ENCODE results near the gene PHACTR3.

GRCh38 chr20:59586613-59587012, 17.7 kb upstream of the PHACTR3 start:
- TF ChIP-seq, protein P1, sequence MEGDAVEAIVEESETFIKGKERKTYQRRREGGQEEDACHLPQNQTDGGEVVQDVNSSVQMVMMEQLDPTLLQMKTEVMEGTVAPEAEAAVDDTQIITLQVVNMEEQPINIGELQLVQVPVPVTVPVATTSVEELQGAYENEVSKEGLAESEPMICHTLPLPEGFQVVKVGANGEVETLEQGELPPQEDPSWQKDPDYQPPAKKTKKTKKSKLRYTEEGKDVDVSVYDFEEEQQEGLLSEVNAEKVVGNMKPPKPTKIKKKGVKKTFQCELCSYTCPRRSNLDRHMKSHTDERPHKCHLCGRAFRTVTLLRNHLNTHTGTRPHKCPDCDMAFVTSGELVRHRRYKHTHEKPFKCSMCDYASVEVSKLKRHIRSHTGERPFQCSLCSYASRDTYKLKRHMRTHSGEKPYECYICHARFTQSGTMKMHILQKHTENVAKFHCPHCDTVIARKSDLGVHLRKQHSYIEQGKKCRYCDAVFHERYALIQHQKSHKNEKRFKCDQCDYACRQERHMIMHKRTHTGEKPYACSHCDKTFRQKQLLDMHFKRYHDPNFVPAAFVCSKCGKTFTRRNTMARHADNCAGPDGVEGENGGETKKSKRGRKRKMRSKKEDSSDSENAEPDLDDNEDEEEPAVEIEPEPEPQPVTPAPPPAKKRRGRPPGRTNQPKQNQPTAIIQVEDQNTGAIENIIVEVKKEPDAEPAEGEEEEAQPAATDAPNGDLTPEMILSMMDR (IDR thresholded peaks at IDR 0.05) = no peak
- no peak for TF ChIP-seq ZFX (IDR thresholded peaks at IDR 0.05; ENCODE audit: borderline replicate concordance)
